Dedifferentiated amniotic fluid mesenchymal stem cell (primary cell): ENCODE results near the gene SYNGR3.
A peak's percentile ranks its signal among the peaks of the same experiment; 100 is the strongest.
"Not testable (repeated sequence)": the region's sequence is repeated elsewhere in the genome, so short reads cannot be mapped to it uniquely, and the experiment has no call there.

Experiments used
- DNase-seq: peaks from one replicate; pipeline ENCODE4 v3.0.0-alpha.2; 2016; ENCODE audit errors: extremely low spot score

SYNGR3 gene, protein sequence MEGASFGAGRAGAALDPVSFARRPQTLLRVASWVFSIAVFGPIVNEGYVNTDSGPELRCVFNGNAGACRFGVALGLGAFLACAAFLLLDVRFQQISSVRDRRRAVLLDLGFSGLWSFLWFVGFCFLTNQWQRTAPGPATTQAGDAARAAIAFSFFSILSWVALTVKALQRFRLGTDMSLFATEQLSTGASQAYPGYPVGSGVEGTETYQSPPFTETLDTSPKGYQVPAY

DNA sequence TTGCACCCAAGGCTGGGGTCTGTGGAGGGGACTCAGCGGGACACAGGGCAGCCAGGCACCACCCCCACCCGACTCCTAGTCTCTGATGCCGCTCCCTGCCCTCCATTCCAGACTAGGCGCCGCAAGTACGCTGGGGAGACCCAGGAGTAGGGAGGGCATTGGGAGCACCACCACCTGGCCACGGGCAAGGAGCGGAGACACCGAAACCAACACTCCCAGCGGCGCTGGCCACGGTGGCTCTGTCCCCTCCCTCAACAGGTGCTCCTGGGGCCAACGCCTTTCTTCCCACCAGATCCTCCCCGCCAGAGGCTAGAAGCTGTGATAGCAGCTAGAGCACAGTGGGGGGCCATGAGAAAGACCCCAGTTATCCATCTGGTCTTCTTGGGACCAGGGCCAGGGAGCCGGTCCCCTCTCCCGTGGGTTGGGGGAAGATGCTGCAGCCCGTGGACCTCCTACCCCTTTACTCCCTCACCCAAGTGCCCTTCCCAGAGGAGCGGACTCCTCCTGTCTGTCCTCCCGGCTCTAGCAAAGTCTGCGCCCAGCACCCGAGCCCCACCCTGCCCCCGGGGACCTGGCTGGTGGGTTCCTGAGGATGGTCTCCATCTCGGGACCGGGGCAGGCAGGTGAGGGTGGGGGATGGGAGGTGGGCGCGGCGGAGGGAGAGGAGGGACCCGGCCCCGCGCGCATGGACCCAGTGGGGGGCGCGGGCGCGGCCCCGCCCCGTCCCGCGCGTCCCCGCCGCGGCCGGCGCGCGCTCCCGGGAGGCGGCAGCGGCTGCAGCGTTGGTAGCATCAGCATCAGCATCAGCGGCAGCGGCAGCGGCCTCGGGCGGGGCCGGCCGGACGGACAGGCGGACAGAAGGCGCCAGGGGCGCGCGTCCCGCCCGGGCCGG is at the start of gene SYNGR3:
Gene SYNGR3 (plus strand): TSS at position 762 of the 892 bp plus-strand sequence. CDS start 133 bp downstream, outside the sequence.
- DNase-seq: no peak

- DNase-seq: no peak
Observed at GRCh38 chr16:1940273-1941161, 49.3 kb upstream of the SYNGR3 start.

DNA sequence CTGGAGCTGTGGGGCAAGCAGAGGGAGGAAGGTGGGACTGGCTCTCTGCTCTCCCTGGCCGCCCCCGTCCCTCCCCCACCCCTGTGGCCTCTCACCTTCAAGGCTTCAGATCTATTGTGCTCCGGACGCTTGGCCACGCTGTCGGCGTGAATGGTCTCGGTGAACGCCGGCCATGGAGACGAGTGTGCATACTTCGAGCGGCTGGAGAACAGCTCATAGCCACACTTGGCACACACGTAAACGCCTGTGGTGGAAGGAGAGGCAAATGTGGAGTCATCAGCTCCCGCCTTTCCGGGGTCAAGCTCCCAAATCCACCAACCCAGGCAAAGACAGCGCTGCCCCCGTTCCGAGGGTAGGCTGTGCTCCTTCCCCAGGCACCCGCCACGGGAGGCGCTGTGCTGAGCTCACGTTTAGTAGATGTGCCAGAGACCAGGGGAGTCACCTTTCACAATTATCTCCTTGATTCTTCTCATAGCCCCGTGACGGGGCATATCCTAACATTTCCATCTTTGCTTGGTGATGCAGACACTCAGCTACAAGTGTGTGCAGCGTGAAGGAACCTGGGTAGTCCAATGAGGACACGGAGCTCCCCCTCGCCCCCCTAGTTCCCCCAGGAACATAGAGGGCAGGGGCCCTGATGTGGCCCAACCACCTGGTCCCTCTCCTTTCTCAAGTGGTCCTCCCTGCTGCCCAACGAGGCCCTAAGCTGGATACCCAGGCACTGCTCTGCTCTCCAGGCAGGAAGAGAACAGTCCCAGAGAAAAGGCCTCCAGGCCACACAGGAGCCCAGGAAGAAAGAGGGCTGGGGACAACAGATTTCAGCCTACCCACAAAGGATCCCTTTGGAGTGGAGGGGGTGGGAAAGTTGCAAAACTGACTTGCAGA is 48.4 kb upstream of the SYNGR3 start:
- no peak for DNase-seq

DNA sequence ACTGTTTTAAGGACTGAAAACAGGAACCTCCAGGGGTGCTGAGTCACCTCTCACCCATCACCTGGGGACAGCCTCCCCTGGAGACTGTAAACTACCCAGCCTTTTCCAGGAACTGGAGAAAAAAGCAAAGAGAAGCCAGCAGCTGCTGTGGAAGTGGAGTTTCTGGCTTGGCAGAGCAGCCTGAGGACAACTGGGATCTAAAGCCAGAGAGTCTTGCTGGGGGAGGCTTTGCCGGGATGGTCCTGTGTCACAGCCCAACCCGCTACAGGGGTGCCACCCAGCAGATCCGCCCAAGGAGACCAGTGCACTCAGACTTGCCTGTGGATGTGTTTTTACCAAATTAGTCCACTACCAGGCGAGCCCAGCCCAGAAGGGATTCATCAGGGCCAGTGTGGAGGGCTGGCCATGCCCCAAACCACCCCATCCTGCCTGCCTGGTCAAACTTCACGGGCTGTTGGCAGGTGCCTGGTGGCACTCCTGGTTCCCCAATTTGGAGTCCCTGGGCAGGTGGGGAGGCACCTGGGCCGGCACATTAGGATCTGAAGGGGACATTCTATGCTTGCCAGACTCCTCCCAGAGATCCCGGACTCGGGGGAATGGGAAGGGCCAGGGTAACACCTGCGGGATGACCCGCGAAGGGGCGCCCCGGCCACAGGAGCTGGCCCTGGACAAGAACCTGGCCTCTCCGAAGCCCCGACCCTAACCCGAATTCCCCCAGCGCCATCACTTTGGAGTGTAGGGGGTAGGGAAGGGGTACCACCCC is 47.5 kb upstream of the SYNGR3 start:
- DNase-seq: no peak

GRCh38 chr16:1942810-1943726 is 46.7 kb upstream of the SYNGR3 start, which contains the start of gene MSRB1:
Gene MSRB1, minus strand, starts transcription at chr16:1943199. Its CDS starts 43 bp downstream, at chr16:1943156.
- DNase-seq: peak; percentile 98

DNA sequence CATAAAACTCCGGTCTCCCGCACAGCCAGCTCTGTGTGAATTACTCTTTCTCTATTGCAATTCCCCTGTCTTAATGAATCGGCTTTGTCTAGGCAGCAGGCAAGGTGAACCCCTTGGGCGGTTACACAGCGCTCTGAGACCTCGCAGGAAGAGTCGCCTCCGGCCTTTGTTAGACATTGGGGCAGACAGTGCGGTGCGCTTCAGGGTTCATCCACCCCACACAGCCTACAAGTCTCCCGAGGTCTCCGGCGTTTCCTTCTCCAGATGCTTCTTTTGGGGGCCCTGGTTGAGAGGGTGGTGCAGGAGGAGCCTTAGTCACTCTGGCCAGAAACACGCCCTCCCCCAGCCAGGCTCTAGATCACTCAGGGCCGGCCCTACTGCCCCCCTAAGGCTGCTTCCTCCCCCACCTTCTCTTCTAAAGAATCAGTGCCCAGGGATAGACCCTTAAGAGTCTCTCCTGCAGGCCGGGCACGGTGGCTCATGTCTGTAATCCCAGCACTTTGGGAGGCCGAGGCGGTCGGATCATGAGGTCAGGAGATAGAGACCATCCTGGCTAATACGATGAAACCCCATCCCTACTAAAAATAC is 45.1 kb upstream of the SYNGR3 start:
- DNase-seq: no peak

GRCh38 chr16:1945559-1946391 is 44.0 kb upstream of the SYNGR3 start:
- no peak for DNase-seq

GRCh38 chr16:1946495-1947368 is 43.0 kb upstream of the SYNGR3 start:
- DNase-seq: no peak

DNA sequence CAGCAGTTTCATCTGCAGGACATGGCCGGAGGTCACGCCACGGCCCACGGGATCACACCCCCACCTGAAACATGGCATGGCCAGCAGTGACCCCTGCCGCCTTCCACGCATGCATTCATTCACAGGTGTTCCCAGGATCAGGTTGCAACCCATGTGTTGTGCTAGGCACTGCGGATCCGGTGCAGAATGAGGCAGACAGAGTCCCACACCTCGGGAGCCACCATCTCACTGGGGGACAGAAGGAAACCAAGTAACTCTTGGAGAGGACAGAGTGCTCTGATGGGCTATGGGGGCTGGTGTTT is 42.5 kb upstream of the SYNGR3 start:
- DNase-seq: no peak

DNA sequence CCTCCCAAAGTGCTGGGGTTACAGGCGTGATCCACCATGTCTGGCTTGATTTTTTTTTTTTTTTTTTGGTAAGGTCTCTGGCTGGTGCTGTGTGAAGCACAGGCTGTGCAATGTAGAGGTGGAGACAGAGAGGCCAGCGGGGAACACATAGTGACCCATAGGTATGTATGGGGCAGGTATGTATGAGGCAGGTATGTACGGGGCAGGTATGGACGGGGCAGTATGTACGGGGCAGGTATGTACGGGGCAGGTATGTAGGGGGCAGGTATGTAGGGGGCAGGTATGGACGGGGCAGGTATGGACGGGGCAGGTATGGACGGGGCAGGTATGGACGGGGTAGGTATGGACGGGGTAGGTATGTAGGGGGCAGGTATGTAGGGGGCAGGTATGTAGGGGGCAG is 40.3 kb upstream of the SYNGR3 start:
- DNase-seq: no peak

DNA sequence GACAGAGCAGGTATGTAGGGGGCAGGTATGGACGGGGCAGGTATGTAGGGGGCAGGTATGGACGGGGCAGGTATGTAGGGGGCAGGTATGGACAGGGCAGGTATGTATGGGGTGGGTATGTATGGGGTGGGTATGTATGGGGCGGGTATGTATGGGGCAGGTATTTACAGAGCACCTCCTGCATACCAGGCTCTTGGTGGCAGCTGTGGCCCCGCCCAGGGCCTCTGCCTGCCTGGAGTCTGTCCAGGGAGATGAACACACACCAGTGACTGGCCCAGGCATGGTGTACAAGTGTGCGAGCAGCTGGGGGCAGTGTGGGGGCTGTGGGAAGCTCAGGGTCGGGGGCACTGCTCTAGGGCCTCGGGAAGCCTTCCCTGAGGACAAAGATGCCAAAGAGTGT is 39.7 kb upstream of the SYNGR3 start:
- no peak for DNase-seq

- DNase-seq: no peak
Observed at GRCh38 chr16:1950559-1950958, 39.2 kb upstream of the SYNGR3 start.

- no peak for DNase-seq
Observed at GRCh38 chr16:1953734-1954133, 36.0 kb upstream of the SYNGR3 start.

DNA sequence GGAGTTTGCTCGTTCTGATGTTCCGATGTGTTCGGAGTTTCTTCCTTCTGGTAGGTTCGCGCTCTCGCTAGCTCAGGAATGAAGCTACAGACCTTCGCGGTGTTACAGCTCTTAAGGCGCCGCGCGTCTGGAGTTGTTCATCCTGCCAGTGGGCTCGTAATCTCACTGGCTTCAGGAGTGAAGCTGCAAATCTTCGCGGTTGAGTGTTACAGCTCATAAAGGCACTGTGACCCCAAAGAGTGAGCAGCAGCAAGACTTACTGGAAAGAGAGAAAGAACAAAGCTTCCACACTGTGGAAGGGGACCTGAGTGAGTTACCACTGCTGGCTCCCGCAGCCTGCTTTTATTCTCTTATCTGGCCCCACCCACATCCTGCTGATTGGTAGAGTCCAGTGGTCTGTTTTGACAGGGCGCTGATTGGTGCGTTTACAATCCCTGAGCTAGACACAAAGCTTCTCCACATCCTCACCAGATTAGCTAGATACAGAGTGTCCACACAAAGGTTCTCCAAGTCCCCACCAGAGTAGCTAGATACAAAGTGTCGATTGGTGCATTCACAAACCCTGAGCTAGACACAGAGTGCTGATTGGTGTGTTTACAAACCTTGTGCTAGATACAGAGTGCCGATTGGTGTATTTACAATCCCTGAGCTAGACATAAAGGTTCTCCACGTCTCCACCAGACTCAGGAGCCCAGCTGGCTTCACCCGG is 32.2 kb upstream of the SYNGR3 start:
- not testable (repeated sequence) for DNase-seq

DNA sequence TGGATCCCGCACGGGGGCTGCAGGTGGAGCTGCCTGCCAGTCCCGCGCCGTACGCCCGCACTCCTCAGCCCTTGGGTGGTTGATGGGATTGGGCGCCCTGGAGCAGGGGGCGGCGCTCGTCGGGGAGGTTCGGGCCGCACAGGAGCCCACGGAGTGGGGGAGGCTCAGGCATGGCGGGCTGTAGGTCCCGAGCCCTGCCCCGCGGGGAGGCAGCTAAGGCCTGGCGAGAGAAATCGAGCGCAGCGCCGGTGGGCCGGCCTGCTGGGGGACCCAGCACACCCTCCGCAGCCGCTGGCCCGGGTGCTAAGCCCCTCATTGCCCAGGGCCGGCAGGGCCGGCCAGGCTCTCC is 31.7 kb upstream of the SYNGR3 start:
- DNase-seq: not testable (repeated sequence)

- no peak for DNase-seq
Observed at GRCh38 chr16:1958715-1959268, 31.0 kb upstream of the SYNGR3 start.
